ENCODE results near the gene NLRX1. TPM values are rescaled to one million over a fixed set of nuclear protein-coding genes. Genes with fewer than 3 reads are reported as not detected.

NLRX1 gene
- total and polyA plus RNA-seq, 4 donors: 4.2 to 12.0 (median 10.4) TPM

DNA sequence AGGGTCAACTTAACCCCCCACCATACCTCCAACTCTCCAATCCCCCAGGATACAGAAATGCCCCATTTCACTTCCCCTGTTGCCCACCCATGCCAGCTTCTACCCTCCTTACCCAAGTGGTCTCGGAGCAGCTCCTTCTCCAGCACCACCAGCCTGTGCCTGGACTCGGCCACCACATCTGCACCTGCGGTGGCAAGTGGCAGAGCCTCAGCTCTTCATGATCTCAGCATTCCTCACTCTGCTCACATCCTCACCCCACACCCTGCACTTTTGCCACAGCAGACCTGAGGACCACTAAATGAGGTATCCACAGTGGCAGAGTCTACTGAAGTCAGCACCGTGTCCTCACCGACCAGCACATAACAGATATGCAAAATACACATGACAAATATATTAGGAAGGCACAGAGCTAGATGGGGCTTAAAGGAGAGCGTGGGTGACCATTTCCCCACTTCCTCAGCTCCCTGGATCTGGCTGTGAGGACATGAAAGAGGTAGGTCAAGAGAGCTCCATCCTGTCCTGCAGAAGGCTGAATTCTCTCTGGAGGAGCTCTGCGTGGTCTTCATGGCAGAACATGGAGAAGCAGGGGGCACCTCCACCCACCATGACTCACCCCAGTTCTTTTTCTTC is 26.4 kb downstream of the NLRX1 start (continued):
- TF ChIP-seq, protein P1, sequence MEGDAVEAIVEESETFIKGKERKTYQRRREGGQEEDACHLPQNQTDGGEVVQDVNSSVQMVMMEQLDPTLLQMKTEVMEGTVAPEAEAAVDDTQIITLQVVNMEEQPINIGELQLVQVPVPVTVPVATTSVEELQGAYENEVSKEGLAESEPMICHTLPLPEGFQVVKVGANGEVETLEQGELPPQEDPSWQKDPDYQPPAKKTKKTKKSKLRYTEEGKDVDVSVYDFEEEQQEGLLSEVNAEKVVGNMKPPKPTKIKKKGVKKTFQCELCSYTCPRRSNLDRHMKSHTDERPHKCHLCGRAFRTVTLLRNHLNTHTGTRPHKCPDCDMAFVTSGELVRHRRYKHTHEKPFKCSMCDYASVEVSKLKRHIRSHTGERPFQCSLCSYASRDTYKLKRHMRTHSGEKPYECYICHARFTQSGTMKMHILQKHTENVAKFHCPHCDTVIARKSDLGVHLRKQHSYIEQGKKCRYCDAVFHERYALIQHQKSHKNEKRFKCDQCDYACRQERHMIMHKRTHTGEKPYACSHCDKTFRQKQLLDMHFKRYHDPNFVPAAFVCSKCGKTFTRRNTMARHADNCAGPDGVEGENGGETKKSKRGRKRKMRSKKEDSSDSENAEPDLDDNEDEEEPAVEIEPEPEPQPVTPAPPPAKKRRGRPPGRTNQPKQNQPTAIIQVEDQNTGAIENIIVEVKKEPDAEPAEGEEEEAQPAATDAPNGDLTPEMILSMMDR (IDR thresholded peaks at IDR 0.05; ENCODE audit: low read depth, low read length, missing input control): no peak
- TF ChIP-seq FOXA1 (IDR thresholded peaks at IDR 0.05) (no peak), HNF4A (conservative IDR thresholded peaks at IDR 0.05) (no peak), RAD21 (IDR thresholded peaks at IDR 0.05) (no peak)
- TF ChIP-seq, protein P2, sequence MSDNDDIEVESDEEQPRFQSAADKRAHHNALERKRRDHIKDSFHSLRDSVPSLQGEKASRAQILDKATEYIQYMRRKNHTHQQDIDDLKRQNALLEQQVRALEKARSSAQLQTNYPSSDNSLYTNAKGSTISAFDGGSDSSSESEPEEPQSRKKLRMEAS (IDR thresholded peaks at IDR 0.05): no peak

DNA sequence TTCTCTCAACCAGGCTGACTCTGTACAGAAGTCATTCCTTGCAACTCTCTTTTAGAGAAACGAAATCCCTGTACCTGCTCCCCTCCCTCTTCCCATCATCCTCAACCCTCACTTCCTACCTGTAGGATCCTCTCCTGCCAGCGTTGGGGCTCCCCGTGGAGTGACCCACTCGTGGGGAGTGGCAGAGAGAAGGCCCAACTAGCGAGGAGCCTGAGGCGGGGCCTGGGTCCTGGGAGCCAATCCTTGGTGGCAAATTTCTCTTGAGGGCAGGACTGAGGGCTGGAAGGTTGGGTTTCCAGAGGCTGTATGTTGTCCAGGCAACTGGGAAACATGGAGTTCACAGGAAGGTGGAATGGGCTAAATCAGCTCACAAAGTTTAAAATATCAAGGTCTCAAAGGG is 27.2 kb downstream of the NLRX1 start:
- no peak for DNase-seq (ENCODE audit: low spot score)
- Histone ChIP-seq H3K4me1 (ENCODE audit: control insufficient read depth in 4 of 4, insufficient read depth in 4 of 4, low read length in 3 of 4) (peaks cover 0 to 5% (median 0%) of the 10 kb centered on the region in 4 donors), H3K27me3 (ENCODE audit: control insufficient read depth in 4 of 4, insufficient read depth in 4 of 4, low read length in 3 of 4) (no peaks in the 10 kb centered on the region), H3K9ac (ENCODE audit: low read depth in 1 of 2, low read length in 2 of 2) (no peak overlapping the region), H3K9me3 (ENCODE audit: control insufficient read depth in 4 of 4, low read length in 3 of 4) (no peaks in the 10 kb centered on the region), H3K4me3 (ENCODE audit: low read depth in 1 of 3, low read length in 3 of 3) (no peak overlapping the region), H3K36me3 (ENCODE audit: control insufficient read depth in 4 of 4, insufficient read depth in 3 of 4, low read depth in 1 of 4, low read length in 3 of 4) (no peaks in the 10 kb centered on the region), H3K27ac (ENCODE audit: low read depth in 1 of 2, low read length in 2 of 2) (no peak overlapping the region)
- WGBS: 34% methylated on average over 6 of the region's 6 CpGs
- no peak for TF ChIP-seq JUND (IDR thresholded peaks at IDR 0.05)
- TF ChIP-seq TAF1 (conservative IDR thresholded peaks at IDR 0.05): no peak
- no peak for TF ChIP-seq RXRA (IDR thresholded peaks at IDR 0.05)
- TF ChIP-seq, protein P3, sequence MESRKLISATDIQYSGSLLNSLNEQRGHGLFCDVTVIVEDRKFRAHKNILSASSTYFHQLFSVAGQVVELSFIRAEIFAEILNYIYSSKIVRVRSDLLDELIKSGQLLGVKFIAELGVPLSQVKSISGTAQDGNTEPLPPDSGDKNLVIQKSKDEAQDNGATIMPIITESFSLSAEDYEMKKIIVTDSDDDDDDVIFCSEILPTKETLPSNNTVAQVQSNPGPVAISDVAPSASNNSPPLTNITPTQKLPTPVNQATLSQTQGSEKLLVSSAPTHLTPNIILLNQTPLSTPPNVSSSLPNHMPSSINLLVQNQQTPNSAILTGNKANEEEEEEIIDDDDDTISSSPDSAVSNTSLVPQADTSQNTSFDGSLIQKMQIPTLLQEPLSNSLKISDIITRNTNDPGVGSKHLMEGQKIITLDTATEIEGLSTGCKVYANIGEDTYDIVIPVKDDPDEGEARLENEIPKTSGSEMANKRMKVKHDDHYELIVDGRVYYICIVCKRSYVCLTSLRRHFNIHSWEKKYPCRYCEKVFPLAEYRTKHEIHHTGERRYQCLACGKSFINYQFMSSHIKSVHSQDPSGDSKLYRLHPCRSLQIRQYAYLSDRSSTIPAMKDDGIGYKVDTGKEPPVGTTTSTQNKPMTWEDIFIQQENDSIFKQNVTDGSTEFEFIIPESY (IDR thresholded peaks at IDR 0.05): no peak
- no peak for TF ChIP-seq GABPA (IDR thresholded peaks at IDR 0.05 in 1 of 2, conservative IDR thresholded peaks at IDR 0.05 in 1 of 2)
- TF ChIP-seq, protein P4, sequence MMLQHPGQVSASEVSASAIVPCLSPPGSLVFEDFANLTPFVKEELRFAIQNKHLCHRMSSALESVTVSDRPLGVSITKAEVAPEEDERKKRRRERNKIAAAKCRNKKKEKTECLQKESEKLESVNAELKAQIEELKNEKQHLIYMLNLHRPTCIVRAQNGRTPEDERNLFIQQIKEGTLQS (IDR thresholded peaks at IDR 0.05): no peak
- TF ChIP-seq, protein P2 (IDR thresholded peaks at IDR 0.05): no peak
- no peak for TF ChIP-seq EGR1 (IDR thresholded peaks at IDR 0.05; ENCODE audit: low read depth in 2 of 2)
- TF ChIP-seq, protein P1 (IDR thresholded peaks at IDR 0.05; ENCODE audit: low read depth, low read length, missing input control): no peak
- no peak for TF ChIP-seq FOXA1 (IDR thresholded peaks at IDR 0.05)
- no peak for TF ChIP-seq RAD21 (IDR thresholded peaks at IDR 0.05)

Measured in liver (tissue), 9 donors.